AG10803 (cell line): ENCODE results near the gene GBF1.

Experiments used
- DNase-seq: peaks from one replicate; pipeline ENCODE4 v3.0.0; 2010; ENCODE audit warnings: low read depth
- H3K4me3 ChIP-seq: 2 replicates; pipeline ENCODE4 v1.5.1; 2011; ENCODE audit warnings: mild to moderate bottlenecking, low read length, control low read depth
- TF ChIP-seq, protein P1 (sequence below): conservative IDR thresholded peaks from 2 replicates; pipeline ENCODE4 v1.5.1; 2011; ENCODE audit warnings: mild to moderate bottlenecking, low read length, control low read depth, inconsistent platforms

GBF1 gene

GRCh38 chr10:102310361-102311024 lies 65.2 kb downstream of the GBF1 start:
- TF ChIP-seq, protein P1, sequence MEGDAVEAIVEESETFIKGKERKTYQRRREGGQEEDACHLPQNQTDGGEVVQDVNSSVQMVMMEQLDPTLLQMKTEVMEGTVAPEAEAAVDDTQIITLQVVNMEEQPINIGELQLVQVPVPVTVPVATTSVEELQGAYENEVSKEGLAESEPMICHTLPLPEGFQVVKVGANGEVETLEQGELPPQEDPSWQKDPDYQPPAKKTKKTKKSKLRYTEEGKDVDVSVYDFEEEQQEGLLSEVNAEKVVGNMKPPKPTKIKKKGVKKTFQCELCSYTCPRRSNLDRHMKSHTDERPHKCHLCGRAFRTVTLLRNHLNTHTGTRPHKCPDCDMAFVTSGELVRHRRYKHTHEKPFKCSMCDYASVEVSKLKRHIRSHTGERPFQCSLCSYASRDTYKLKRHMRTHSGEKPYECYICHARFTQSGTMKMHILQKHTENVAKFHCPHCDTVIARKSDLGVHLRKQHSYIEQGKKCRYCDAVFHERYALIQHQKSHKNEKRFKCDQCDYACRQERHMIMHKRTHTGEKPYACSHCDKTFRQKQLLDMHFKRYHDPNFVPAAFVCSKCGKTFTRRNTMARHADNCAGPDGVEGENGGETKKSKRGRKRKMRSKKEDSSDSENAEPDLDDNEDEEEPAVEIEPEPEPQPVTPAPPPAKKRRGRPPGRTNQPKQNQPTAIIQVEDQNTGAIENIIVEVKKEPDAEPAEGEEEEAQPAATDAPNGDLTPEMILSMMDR = no peak
- peak; percentile 66 for DNase-seq
- no peak overlapping the region for H3K4me3 ChIP-seq

DNA sequence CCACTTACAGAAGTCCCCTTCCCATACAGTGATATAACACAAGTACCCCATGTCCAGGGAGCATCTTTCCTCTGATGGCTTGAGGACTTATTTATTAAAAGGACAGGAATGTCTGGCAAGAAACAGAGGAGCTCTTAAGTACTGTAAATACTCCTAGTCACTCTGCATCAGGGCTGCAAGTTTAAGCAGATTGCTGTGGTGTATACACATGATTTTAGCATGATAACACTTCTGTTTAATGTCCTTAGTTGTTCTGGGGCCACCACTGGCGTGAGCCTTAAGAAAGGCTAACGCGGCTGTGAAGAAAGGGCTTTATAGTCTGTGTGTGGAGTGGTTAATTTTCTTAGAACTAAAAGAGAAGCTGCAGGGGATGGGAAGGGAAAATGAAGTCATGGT lies 65.7 kb downstream of the GBF1 start:
- H3K4me3 ChIP-seq = no peak overlapping the region
- TF ChIP-seq, protein P1 = no peak
- DNase-seq = peak; percentile 38

- H3K4me3 ChIP-seq = no peak overlapping the region
- TF ChIP-seq, protein P1 = no peak
- peak; percentile 18 for DNase-seq
These were observed 67.4 kb downstream of the GBF1 start for GRCh38 chr10:102312683-102313082.

DNA sequence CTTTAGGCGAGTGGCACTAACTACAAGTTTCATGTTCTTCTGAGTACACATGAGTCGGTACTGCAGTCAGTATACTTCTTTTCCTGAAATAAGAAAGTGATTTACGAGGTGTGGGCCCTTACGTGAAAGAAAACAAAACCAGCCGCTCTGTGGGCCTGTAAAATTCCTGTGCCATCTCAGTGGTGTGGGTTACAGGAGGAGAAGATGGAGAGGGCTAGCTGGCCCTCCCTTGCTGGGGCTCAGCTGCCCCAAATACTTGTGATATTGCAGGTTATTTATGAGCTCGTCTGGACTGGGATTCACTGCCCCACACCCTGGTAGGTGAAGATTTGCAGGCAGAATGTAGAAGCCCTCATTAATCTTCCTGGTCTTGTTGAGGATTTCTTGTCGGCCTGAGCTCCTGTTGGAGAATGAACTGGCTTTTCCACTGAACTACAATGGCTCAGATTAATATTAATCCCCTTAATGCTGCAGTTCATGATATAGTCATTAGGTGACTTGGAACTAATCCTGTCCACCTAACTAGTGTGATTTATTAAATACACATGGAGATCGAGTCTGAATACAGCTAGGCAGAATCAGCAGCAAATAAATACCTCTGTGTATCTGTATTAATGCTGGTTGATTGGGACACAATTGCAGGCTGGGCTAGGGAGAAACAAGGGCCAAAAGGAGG lies 68.0 kb downstream of the GBF1 start:
- H3K4me3 ChIP-seq = no peak overlapping the region
- peak; percentile 29 for DNase-seq
- TF ChIP-seq, protein P1 = no peak

- TF ChIP-seq, protein P1 = no peak
- no peak overlapping the region for H3K4me3 ChIP-seq
- DNase-seq = no peak
These were observed 69.5 kb downstream of the GBF1 start for GRCh38 chr10:102314801-102315200.

DNA sequence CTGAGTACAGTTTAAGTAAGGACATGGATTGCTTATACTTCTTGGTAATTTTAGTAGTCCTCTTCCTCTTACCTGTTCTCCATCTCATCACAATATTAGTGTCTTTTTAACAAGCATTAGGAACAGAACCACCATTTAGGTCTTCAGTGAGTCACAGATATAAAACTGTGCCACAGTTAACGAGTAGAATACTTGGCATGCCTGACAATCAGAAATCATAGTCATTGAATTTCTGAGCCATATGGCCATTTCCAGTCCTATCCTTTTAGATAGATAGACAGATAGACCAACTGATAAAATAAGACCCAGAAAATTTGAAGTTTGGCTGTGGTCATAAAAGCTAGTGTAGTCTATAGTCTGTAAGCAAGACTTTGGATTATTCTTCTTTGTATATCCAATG lies 71.1 kb downstream of the GBF1 start:
- no peak for DNase-seq
- H3K4me3 ChIP-seq = no peak overlapping the region
- TF ChIP-seq, protein P1 = no peak

- TF ChIP-seq, protein P1 = no peak
- H3K4me3 ChIP-seq = no peak overlapping the region
- peak; percentile 48 for DNase-seq
These were observed 77.6 kb downstream of the GBF1 start for GRCh38 chr10:102322914-102323313.
